ENCODE data around the gene FGF3.

FGF3 gene

DNA sequence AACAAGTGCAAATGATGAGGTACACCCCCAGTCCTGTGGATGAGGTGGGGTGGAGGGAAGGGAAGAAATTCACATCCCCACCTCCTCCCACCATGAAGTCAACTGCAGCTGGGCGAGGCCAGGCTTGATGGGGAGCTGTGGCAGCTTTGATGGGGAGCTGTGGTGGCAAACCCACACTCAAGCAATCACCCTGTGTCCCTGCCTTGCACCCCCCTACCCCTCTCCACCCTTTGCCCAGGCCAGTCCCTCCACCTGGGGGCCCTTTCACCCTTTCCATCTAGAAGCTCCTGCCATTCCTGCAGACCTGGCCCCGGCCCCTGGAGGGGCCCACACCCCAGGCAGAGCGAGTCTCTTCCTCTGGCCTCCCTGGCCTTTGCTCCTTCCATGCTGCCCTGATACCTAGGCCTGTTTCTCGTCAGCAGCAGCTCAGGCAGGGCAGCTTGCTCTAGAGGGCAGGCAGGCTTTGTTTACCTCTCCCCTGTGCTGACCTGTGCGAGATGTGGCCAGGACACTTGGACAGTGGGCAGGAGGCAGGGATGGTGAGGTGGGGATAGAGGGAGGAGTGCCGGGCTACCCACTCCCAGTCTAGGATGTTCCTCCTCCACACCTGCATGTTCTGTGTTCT lies 4.5 kb upstream of the FGF3 start:
- no peak for DNase-seq (ENCODE audit: low spot score)

DNA sequence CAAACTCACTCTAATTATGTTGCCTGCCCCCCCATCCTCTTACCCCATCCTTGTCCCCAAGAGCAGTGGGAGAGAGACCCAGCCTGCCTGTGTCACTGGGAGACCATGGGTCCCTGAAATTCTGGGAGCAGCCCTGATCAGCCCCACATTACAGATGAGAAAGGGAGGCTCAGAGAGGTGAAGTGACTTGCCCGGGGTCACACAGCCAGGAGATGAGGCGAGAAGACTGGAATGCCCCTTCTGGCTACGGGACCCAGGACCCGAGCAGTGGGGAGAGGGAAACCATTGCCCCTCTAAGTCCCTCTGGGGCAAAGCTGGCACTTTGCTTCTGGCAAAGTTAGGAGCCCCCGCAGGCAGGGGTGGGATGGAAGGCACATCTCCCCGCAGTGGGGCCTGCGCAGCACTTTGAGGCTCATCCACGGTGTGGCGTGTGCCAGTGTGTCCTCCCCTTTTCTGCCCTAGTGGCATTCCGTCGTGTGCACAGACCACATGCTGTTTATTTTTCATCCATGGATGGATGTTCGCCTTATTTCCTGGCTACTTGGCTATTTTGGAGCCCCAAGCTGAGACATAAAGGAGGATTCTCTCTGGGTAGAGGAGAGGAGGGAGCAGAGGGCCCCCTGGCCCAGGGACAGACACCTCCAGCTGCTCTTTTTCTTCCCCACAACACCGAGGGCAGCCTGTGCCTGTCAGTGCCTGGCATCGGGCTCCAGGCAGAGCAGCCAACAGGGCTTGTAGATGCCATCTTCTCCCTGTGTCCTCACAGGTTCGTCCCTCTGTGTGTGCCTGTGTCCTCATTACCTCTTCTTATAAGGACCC lies 3.7 kb upstream of the FGF3 start:
- DNase-seq (ENCODE audit: low spot score): no peak

DNA sequence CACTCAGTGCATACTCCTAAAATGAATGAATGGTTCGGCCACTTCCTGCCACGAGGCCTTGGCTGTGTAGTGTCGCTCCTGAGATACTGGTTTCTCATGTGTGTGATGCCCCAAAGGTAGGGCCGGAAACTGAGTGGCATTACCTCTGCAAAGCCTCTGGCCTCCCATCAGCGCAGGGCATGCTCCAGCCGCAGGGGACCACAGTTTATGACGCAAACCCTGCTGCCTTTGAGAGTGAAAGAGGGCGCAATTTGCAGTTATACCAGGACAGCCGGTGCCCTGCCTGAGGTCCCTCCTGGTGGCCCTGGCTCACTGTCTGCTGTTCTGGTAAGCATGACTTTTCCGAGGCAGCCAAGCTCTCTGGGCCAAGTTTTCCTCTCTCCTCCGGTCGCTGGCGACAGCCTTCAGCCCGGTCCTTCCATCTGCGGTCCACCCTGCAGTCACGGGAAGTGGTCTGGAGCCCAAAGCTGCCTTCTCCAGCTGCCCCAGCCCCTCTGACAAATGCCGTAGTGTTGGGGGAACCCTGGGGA lies 2.4 kb upstream of the FGF3 start:
- DNase-seq (ENCODE audit: low spot score): no peak

DNA sequence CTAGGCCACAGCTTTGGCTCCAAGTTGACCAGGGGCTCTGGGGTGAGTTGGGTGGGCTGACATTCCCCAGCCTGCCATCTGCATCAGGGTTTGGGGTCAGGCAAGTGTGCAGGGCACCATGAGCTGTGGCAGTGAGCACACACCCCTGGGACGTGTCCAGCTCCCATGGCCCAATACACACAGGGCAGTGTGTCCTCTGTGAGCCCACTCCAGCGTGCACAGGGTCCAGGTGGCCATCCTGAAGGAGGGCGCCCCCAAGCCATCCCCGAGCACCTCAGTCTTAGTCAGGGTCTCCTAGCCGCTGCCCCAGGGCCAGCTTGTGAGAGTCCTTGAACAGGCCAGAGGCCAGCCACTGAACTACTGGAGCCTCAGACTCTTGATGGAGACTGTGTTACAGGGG lies 1.2 kb upstream of the FGF3 start:
- DNase-seq (ENCODE audit: low spot score): no peak

DNA sequence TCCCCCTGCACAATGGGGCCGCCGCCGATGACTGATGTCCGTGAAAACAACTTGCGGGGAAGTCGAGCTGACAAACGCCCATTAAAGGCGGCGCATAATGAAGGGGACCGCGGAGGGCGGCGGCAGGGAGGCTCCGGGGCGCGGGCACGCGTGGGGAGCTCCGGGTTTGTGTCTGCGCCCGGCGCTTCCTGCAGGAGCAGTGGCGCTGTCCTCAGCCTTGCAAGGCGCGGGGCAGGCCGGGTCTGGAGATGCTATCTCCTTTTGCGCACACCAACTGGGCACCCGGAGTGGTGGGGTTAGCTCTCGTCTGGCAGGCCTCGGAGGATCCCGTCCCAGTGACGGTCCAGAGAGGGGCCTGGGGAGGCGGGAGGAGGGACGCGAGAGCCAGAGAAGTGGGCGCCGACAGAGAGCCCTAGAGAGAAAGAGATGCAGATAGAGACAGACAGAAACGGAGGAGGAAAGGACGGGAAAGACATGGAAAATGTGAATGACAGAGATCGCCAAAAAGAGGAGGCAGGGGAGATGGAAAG lies 390 bp upstream of the FGF3 start:
- no peak for DNase-seq (ENCODE audit: low spot score)

DNA sequence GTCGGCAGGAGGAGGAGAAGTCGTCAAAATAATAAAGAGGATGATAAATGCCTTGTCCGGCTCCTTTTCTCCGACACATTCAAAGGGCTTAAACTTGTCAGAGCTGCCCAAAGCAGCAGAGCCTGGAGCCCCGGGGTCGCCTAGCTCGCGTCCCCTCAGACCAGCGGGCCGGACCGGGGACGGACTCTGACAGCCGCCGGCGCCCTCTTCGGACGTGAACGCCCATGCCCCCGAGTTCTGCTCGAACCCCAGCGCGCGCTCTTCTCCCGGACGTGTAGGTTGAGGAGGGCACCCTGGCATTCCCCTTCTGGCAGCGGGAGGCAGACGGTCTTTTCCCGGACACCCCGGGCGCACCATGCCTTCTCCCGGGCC lies 999 bp downstream of the FGF3 start:
- no peak for DNase-seq (ENCODE audit: low spot score)

DNA sequence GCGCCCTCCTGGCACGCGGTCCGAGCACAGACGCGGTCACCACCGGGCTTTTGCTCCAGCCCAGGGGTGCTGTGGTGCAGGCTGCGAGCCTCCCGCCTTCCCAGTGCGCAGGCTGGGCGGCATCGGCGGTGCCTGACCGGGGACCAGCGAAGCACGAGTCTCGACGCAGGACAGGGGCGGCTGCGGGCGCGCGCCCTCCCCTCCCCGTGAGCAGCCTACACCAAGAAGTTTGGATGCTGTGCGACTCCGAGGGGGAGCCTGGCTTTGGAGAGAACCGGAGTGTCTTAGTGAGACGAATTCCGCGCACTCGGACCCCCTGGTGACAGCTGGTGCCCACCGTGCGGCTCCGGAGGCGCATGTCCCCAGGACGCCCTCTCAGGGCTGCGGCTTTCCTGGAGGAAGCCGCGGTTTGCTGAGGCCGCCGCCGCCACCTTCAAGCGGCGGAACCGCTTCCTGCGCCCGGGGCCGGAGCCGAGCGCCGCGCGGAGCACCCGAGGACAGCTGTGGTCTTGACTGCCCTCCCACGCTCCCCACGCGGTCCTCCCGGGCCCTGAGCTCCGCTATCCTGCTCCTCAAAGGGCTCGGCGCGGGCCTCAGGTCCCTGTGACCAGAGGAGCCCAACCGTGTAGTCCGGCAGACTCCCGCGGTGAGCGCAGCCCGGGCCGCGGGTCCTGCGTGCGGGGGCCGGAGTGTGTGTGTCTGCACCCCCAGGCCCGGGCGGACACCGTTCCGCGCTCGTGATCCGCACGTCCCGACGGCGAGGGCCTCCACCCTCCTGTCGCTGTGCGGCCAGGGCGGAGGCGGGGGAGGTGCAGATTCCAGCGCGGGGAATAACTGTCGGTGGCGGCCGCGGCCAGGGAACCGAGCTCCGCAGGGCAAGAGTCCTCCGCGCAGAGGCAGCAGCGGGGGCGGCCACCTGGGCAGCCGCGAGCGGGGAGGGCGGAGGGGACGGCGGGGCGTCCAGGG lies 1.7 kb downstream of the FGF3 start:
- no peak for DNase-seq (ENCODE audit: low spot score)

DNA sequence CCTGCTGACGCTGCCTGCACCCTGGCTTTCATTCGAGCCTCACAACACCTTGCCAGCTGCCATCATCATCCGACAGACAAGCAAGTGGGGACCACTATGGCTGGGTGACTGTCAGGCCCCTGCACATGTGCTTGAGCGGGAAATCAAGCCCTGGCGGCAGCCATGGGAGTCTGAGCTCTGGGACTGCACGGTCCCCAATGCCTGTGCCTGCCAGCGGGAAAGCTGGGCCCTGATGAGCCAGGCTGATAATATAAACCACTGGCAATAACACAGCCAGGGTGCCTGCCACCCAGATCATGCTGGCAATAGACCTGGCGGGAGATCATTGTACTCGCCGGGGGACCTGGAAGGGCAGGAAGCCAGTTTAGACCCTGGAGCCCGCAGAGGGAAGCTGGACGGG lies 2.5 kb downstream of the FGF3 start:
- no peak for DNase-seq (ENCODE audit: low spot score)

DNA sequence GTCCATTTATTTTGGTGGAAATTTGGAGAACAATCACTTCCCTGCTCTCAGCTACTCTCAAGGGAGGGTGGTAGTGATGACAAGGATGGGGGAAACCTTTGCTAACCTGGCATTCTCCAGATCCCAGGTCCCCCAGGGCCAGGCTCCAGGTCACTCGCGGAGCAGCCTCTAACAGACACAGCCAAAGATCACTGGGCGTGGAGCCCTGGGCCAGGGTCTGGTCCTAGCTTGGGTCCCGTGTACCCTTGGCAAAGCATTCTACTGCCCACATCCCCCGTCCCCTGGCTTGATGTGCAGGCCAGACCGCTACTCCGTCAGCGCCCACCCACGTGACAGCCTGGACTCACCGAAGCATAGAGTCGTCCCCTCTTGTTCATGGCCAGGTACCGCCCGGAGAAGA lies 3.2 kb downstream of the FGF3 start:
- no peak for DNase-seq (ENCODE audit: low spot score)

DNA sequence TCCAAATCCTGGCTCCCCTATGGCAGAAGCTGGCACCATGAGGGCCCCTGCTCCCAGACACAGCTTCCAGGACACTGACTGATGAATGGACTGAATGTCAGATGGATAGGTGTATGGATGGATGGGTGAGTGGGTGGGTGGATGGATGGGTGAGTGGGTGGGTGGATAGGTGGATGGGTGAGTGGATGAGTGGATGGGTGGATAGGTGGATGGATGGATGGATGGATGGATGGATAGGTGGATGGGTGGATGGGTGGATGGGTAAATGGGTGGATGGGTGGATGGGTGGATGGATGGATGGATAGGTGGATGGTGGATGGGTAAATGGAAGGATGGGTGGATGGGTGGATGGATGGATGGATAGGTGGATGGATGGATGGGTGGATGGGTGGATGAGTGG lies 4.3 kb downstream of the FGF3 start:
- no peak for DNase-seq (ENCODE audit: low spot score)

DNA sequence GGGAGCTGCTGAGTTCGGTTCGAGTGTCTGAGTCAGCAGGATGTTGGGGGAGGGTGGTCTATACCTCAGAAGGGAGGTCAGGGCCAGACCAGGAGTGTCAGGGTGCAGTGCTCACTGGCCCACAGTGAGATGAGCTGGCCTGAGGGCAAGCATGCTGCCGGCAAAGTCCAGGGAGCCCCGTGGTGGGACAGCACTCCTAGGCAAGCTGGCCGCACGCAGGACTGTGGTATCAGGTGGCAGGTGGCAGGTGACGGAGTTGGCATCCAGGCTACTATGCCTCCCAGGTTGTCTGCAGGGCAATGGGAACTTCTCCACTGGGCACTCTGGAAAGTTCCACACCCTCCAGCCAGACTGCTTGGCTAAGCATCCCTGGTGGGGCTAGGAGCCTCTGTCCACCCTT lies 4.8 kb downstream of the FGF3 start:
- no peak for DNase-seq (ENCODE audit: low spot score)

DNA sequence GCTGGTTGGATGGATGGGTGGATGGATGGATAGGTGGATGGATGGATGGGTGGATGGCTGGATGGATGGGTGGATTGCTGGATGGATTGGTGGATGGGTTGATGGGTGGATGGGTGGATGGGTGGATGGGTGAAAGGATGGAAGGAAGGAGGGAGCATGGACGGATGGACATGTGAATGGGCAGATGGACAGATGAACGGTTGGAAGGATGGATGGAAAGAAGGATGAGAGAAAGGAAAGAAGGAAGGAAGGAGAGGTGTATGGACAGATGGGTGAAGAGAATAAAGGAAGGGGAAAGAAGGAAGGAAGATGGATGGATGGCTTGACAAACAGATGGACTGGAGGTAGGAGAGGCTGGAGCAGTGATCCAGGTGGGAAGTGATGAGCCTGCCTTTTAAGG lies 5.4 kb downstream of the FGF3 start:
- no peak for DNase-seq (ENCODE audit: low spot score)

DNA sequence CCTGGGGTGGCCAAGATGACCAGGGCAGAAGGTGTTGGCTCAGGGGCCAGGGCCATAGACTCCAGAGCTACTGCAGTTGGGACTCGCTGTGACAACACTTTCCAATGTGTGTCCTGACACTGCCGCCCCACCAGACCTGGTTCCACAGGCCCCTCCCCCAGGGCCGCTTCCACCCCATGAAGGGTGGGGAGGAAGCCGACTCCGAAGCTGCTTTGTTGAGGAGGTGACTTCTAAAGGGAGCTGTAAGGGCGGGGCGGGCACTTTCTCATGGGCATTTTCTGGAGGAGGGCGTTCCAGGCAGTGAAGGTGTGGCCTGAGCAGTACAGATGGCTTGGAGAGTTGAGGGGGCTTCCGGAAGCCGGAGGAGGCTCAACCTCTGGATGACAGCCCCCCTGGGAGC lies 6.3 kb downstream of the FGF3 start:
- no peak for DNase-seq (ENCODE audit: low spot score)

DNA sequence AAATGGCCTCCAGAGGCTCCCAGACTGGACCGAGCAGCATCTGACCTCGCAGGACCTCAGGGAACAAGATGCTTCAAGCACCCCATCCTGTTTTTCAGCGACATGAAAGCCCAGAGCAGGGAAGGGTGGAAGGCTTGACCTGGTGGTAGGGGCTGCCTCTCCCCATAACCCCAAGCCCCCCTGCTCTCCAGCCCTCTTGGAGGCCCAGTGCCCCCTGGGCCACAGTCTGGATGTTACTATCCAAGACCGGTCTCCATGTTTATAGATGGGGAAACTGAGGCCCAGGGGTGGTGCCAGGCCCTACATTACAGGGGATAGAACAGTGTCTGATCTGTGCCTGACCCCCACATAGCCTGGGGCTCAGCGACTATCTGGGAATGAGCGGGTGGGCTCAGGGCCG lies 7.0 kb downstream of the FGF3 start:
- no peak for DNase-seq (ENCODE audit: low spot score)

DNA sequence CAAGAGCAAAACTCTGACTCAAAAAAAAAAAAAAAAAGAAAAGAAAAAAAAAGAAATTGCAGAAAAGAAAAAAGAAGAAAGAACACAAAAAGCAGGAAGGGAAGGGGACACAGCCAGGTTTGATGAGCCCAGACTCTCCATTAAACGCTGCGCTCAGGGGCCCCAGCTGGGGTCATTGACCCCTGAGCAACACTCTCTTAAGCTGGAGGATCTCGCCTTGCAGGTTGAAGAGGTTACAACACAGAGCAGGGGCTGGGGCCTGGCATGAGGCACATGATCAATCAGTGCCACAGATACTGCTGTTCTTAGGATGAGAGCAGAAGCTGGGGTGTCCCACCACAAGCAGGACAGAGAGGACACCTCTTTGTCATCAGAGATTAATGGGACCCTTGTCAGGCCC lies 7.8 kb downstream of the FGF3 start:
- DNase-seq (ENCODE audit: low spot score): no peak

DNA sequence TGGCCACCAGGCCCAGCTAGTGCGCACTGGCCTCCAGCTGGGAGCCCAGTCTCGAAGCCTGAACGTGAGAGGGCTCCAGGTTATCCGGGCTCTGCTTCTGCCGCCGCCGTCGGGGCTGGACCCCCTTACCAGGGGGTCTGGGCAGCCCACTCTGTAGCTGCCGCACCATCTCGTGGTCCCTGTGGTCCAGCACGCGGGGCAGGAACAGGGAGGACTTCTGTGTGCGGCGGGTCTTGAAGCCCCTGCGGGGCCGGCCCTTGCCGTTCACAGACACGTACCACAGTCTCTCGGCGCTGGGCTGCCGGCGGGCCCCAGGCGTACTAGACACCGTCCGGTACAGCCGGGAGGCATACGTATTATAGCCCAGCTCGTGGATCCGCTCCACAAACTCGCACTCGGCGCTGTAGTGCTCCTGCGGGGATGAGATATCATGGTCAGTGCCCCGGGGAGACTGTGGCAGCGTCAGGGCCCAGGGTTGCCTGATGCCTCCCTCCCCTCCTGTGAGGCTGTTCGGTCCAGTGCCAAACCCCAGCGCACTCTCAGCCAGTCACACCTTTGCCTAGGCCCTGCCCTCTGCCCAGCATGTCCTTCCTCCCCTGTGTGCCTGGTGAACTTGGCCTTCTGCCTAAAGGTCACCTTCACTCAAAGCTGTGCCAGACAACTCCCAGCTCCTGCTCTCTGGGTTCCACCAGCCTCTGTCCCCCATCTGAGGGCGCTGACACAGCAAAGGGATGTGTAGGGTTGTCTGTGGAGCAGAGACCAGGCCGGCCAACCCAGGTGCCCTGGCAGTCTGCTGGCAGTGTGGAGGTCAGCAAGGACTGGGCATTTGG lies 8.7 kb downstream of the FGF3 start:
- no peak for DNase-seq (ENCODE audit: low spot score)

DNA sequence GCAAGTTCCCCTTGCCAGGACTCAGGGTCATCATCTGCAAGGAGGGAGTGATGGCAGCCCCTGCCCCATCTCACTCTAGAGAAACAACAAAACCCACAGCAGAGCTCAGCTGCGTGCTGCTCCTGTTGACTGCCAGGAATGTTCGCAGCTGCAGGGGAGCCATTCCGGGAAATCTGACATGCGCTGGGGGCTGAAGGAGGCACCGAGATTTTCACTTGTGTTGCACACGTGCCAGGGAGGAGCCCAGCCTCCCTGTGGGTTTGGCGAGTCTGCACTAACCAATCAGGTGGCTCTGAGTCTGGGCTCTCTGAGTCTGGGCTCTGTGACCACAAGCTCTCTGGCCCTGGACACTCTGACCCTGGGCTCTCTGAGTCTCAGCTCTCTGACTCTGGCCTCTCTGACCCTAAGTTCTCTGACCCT lies 10.5 kb downstream of the FGF3 start:
- DNase-seq (ENCODE audit: low spot score): peak; percentile 47

DNA sequence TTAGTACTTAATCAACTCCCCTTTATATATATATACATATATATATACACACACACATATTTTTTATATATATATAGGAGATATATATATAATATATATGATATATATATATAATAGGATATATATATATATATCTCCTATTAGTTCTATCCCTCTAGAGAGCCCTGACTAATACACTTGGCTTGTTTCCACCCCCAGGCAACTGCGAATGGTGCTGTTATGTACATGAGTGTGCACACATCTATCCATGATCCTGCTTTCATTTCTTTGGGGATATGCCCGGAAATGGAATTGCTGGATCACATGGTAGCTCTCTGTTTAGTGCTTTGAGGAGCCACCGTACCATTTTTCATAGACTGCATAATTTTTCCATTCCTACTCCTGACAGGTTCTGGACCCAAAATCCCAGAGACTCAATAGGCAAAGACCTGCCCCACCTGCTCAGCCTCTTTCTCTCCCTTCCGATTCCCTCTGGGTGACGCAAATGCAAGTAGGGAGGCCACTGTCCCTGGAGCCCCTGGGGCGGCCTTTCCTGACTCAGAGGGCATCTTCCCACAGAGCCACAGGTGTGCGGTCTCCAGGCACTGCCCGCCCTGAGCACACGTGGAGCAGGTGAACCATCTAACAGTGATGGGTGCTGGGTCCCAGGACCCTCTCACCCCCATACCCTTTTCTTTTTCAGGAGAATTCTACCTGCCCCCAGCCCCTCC lies 12.0 kb downstream of the FGF3 start:
- no peak for DNase-seq (ENCODE audit: low spot score)

DNA sequence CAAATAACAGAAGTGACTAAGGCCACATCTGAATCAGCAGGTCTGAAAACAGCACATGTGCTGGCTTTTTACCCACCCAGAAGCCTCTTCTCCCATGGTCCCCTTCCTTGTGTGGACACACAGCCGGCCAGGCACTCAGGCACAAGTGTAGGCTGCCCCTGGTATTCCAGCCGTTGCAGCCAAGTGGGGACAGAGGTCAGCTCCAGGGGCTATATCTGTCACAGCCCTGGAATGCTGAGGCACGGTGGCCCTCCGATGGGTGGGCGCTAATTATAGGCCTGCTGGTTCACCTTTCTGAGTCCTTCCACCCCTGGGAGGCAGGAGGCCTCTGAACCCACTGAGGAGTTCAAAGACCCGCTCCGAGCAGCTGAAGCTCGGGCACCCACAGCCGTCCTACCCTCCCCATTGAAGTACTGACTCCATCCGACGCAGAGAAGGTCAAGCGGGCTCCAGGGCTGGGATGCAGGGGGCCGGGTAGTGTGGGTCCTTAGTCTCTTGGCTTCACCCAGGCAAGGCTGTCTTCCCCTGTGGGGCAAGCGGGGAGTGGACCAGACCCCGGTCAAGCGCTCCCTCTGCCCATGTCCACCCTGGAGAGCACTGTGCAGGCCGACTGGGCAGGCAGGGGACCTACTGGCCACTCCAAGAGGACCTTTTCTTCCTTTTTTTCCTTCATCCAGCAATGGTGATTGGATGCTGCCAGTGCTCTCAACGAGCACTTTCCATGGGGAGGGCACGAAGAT lies 14.3 kb downstream of the FGF3 start:
- no peak for DNase-seq (ENCODE audit: low spot score)

DNA sequence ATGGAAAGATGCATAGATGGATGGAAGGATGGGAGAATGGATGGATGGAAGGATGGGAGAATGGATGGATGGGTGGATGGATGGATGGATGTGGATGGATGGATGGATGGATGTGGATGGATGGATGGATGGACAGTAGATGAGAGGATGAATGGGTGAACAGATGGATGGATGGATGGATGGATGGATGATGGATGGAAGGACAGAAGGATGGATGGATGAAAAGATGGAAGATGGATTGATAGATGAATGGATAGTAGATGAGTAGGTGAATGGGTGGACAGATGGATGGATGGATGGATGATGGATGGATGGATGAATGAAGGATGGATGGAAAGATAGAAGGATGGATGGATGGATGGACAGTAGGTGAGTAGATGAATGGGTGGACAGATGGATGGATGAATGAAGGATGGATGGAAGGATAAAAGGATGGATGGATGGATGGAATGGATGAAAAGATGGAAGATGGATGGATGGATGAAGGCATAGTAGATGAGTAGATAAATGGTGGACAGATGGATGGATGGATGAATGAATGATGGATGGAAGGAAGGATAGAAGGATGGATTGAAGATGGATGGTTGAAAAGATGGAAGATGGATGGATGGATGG lies 15.5 kb downstream of the FGF3 start:
- no peak for DNase-seq (ENCODE audit: low spot score)

All from AG08395 (cell line).